Activated CD4-positive, alpha-beta T cell treated with anti-CD3 and anti-CD28 coated beads, Interleukin-2, amount 50 U/mL, for 48 hours (primary cell): ENCODE data around the gene ZEB1.
"Not testable (repeated sequence)": the region's sequence is repeated elsewhere in the genome, so short reads cannot be mapped to it uniquely, and the experiment has no call there.

Source experiments
- DNase-seq, 2 experiments: peaks; one replicate each; pipeline ENCODE4 v3.0.0-alpha.2; 2020

The ZEB1 gene

DNA sequence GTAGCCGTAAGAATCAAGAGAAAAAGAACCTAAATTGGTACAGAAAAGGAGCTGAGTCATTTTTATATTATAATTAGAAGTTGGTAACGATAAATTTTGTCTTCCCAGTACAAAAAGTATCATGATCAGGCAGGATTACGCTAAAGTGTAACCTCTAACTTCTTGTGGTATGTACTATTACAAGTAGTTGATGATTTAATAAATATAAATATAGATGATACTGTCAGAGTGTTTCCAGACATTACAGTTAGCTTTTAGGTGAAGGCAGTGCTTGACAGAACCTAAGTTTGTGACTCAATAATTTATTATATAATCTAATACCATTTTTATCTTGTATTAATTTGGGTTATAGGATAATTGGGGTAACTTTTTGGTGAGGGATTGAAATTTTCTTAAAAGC, 53.4 kb downstream of the ZEB1 start:
- no peak for DNase-seq

DNA sequence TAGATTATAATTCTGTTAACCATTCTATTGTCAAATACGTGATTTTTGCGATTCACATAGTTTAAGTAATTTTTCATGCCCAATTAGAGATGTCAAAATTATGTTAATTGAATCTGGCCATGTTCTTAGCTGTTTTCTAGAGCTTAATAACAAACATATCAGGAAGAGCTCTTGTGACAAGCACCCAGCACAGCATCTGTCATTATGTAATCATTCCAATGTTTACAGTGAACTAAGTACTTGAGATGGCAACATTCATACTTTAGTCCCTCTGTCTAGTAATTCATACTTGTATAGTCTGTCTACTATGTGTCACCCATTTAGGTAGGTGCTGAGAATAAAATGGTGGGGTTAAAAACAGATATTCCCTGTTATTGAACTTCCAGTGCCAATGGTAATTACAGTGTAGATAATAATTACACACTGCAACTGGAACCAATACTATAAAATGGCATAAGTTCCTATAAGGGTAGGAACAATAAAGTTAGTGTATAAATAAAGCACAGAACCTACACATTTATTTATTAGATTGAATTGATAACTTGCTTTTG, 55.2 kb downstream of the ZEB1 start:
- no peak for DNase-seq

DNA sequence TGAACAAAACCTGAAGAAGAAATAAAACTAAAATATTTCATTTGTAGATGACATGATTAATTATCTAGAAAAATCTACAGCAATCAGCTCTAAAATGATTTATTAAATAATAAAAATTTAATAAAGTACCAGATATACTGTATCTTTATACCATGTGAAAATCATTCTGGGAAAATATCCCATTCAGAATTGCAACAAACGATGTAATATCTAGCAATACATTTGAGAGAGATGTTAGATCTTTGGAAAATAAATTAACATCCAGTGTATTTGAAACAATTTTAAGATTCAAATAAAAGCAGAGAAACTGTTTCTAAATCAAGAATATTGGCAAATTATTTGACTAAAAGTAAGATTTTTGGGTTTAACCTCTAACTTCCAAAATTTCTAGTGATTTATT, 62.2 kb downstream of the ZEB1 start:
- no peak for DNase-seq

DNA sequence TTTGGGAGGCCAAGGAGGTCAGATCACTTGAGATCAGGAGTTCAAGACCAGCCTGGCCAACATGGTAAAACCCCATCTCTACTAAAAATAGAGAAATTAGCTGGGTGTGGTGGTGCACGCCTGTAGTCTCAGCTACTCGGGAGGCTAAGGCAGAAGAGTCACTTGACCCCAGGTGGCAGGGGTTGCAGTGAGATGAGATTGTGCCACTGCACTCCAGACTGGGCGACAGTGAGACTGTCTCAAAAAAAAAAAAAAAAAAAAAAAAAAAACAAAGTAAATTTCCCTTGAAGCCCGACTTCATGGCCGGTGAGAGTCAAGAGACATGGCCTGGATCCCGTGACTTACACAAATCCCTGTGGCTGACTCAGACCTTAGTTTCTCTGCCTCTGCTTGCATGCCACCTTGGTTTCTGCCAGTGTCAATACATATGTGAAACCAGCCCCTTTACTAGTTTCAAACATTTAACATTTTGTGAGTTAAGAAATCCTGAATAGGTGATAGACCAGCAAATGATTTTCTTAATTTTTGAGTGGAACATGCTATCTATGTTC, 62.8 kb downstream of the ZEB1 start:
- DNase-seq = no peak

DNA sequence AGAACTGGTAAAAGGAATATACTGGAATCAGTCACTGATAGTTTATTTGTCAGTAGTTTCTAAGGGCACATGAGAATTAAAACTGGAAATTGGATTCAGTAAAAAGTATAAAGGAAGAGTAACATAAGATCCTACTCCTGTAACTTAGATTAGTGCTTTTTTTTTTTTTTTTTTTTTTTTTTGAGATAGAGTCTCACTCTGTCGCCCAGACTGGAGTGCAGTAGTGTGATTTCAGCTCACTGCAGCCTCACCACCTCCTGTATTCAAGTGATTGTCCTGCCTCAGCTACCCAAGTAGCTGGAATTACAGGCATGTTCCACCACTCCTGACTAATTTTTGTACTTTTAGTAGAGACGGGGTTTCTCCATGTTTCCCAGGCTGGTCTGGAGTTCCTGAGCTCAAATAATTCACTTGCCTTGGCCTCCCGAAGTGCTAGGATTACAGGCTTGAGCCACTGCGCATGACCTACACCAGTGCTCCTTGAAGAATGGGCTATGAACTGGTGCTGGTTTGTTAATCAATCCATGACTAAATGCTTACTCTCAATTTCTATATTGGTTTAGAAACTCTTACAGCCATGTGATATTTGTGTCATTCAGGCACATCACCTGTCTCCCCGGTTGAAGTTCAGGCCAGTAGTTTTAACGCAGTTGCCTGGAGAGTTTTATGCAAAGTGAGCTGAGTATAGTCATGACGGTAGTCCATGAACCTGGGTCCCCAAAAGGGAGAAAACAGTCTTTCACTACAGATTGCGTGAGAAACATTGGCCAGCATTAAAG, 65.0 kb downstream of the ZEB1 start:
- DNase-seq = no peak

DNA sequence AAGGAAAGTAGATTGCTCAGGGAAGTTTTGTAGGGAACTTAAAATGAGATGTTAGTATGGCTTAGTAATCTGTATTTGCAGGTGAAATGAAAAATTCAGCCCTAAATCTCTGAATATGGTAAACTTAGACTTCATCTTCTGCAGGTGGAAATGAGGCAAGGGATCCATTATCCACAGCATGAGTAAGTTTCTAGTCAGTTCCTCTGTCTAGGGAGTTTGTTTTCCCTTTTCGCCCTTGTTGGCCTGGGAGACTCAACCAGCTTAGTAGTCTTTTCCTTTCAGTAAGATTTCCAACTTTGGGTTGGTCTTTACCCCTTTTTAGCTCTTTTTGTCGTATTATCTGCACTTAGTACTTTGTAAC, 65.6 kb downstream of the ZEB1 start:
- no peak for DNase-seq

DNA sequence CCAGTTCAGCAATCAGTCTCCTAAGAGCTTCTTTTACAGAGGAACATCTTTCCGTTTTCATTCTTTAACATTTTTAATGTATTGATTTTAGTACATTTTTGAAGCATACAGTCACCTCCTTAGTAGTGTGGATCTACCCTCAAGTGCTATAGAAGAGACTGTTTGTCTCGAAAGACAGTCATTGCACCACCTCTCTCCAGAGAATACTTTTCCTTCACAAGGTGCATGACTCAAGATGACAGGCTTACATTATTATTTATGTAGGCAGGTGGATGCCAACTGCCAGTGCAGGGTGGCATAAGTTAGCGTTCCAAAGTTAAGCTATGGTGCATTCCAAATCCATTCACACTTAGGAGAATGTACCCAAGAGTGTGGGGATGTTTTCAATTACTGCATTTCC, 71.8 kb downstream of the ZEB1 start:
- DNase-seq = no peak

DNA sequence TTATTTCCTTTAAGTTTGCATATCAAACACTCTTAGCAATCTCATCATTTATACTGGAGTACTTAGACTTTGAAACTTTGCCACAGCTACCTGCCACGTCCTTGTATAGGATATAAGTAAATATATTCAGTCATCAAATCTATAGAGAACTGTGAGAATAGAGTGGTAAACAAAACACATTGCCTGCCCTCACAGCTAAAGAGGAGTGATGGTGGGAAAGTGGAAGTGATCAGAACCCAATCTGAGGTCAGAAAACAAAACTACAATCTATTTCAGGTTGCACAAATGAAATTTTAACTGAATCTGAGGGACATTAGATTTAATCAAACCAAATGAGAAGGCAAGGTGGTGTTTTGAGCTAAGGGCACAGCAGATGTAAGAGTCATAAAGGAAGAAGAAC, 74.8 kb downstream of the ZEB1 start:
- DNase-seq = no peak

DNA sequence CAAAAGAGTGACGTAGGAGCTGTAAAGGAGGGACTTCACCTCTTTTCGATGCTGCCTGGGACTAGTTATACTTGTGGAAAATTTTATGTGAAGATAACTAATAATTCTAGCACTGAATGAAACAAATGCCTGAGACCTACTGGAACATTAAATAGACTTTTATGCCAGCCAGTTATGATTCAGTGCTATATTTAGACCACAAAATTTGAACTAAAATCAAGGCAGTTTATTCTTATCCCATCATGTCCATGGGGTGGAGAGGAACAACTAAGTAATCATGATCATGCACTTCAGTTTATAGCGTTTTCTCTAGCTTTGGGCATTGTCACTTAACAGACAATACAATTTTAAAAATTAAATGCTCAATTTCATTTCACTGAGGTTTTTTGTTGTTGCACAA, 76.7 kb downstream of the ZEB1 start:
- no peak for DNase-seq

DNA sequence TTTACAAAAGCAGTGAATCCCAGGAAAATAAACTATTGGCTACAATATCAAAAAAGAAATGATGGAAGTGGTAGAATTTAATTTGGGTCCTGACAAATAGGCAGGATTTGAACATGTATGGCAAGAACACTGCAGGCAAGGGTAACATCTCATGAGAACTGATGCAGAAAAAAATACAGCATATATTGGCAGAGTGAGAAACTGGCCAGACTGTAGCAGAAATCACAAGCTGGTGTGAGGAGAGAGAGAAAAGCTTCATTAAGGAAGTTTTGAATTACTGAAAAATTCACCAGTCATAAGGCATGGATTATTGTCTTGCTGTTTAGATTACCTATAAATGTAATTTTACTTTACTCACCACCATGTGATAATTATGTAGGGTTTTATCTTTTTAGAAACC, 77.4 kb downstream of the ZEB1 start:
- DNase-seq = no peak

DNA sequence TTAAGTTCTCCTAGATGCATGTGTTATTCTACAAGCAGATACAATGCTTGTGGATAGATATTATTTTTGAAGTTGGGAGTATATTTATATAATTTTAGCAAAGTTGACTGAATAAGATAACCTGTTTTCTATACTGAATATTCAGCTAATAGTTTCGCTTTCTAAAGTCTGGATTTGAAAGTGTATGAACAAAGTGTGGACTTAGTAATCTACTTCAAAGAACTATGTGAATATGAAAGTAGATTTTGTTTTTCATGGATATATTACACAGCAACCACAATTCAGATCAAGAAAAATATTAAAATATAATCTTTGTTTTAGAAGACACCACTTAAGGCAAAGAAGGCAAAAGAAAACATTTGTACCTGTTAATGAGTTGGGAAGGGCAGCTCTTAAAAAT, 78.8 kb downstream of the ZEB1 start:
- no peak for DNase-seq

DNA sequence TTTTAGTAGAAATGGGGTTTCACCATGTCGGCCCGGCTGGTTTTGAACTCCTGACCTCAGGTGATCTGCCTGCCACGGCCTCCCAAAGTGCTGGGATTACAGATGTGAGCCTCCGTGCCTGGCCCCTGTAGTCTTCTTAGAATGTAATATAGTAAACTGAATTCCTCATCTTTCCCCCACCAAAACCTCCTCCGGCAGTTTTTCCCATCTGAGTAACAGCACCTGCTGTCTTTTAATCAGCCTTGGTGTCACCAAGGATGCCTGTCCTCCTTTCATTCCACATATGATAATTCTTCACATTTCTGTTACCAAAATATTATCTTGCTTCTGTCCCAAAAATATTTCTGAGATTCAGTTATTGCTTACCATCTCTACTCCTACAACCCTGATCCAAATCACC, 80.2 kb downstream of the ZEB1 start:
- DNase-seq = no peak

DNA sequence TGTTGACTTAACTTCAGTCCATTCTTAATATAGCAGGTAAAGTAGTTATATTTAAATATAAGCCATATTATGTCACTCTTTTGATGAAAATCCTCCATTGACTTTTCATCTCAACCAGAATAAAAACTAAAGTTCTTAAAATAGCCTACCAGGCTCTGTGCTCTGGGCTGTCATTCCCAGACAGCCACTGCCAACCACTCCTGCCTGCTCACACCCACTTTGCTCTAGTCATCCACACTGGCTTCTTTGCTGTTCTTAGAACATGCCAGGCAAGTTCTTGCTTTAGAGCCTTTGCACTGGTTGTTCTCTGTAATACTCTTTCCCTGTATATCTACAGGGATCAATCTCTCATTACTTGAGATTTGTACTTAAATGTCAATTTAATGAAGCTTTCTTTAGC, 80.6 kb downstream of the ZEB1 start:
- DNase-seq = no peak

DNA sequence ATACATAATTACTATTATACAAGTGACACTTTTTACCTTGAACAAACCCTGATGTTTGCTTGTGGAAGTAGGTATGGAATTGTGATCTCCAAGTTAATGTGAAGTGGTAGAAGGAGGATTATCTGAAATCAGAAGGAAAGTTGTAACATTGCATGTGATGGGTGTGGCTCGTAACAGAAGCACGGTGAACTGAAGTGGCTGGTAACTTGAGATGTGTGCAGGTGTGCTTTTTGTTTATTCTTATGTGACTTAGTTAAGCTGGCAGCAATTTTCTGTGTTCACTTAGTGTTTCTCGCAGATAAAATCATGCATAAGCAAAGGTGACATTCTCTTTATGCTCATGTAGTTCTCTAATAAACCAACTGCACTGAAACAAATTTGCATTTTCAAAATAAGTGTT, 82.3 kb downstream of the ZEB1 start:
- no peak for DNase-seq

DNA sequence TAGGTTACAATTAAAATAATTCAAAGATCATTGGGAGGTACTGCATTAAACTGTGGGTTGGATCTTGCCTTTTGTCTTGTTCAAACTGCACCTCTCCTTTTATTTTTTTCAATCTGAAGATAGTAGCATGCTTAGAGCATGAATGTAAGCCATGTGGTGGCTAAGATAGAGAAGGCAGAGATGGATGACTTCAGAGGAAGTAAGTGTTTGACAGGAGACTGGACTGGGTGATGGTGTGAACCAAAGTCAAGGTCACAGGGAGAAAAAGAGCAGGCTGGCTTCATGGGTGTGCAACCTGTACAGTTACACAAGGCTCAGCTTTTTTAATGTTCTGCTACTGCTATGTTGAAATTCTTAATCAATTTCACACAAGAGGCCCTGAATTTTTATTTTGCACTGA, 85.6 kb downstream of the ZEB1 start:
- DNase-seq = no peak

DNA sequence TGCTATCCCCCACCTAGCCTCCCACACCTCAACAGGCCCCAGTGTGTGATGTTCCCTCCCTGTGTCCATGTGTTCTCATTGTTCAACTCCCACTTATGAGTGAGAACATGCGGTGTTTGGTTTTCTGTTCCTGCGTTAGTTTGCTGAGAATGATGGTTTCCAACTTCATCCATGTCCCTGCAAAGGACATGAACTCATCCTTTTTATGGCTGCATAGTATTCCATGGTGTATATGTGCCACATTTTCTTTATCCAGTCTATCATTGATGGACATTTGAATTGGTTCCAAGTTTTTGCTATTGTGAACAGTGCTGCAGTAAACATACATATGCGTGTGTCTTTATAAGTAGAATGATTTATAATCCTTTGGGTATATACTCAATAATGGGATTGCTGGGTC, 86.8 kb downstream of the ZEB1 start:
- DNase-seq = not testable (repeated sequence)

DNA sequence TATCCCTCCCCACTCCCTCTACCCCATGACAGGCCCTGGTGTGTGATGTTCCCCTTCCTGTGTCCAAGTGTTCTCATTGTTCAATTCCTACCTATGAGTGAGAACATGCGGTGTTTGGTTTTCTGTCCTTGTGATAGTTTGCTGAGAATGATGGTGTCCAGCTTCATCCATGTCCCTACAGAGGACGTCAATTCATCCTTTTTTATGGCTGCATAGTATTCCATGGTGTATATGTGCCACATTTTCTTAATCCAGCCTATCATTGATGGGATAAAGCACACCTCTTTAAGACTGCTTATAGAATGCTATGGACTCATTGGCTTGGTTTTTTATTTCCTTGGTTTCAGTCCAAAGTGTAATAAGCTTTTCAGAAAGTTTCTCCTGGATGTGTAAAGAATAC, 93.4 kb downstream of the ZEB1 start:
- not testable (repeated sequence) for DNase-seq

DNA sequence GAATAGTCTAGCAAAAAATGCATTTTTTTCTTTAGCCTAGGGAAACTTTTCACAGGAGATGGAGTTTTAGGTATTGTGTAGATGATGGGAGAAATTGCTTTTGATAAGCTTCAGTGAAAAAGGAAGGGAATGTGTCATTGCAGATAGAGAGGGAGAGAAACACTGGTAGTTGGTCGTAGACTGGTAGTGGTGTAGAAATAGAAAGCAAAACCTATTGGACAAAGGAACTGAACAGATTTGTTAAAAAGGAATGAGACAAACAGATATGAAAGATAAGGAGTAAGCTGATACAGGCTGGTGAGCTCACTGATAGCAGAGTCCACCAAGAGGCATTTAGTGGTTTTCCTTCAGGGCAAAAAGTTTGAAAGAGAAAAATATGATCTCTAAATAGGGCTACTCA, 94.3 kb downstream of the ZEB1 start:
- DNase-seq = no peak

DNA sequence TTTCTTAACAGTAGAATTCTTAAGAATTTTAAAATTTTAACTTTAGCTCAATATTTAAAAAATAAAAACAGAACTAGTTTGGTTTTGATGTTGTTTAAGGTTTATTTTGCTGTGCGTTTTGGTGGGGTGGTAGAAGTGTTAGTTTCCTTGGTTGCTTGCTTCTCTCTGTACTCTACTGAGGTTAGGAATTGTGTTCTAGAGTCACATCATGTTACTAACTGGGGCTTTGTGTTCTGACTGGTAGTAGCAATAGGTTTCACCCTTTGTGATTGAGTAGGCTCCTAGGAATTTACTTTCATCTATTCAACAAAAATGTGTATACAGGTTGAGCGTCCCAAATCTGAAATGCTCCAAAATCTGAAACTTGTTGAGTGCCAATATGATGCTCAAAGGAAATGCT, 99.5 kb downstream of the ZEB1 start:
- DNase-seq = no peak

DNA sequence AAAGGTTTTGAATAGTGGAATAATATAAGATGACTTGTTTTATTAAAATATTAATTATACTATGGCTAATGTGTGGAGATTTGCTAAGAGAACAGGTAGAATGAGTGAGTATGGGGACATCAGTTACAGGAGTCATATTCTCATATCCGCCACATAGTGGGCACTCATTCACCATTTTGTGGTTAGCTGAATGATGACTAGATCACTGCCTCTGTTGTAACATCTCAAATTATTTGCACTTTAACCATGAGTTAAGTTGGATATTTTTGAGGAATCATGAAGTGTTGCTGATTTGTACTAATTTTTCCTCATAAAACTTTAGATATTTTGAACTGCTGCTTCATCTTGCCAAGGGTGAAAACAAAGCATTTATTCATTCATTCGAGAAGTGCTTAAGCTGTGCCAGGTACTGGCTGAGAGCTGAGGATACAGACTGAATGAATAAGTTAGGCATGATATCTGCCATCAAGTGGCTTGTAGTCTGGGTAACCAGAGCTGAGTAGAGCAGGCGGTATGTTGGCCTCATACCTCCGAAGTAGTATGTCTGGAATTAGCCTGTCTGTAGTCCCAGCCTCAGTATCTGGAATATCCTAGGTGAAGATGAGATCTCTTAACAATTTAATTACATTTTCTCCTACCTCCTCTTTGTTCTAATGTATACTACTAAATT, 100.5 kb downstream of the ZEB1 start:
- no peak for DNase-seq

DNA sequence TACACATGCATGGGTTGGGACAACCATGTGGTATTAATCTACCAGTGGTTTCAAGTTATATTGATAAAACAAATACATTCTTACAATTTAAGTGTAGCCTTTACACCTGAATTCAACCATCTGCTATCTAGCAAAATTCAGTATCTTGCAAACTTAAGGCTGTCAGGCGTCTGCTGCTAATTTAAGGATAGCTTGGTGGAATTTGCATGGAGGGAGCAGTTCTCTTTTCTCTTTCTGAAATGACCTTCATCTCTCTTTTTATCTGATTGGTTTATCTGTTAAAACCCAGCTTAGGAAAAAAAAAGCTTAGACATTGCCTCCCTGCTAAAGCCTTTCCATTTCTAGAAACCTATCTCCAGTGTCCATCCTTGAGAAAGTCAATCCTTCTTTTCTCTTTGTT, 102.3 kb downstream of the ZEB1 start:
- DNase-seq = no peak

DNA sequence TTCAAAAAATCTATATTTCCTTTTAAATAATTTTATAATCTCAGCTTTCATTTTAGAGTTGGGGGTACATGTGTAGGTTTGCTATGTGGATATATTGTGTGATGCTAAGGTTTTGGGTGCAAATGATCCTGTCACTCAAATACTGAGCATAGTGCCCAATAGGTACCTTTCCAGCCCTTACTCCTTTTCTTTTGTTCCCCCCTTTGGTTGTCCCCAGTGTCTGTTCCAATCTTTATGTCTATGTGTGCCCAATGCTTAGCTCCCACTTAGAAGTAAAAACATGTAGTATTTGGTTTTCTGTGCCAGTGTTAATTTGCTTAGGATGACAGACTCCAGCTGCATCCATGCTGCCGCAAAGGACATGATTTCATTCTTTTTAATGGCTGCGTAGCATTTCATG, 103.6 kb downstream of the ZEB1 start:
- DNase-seq = no peak

DNA sequence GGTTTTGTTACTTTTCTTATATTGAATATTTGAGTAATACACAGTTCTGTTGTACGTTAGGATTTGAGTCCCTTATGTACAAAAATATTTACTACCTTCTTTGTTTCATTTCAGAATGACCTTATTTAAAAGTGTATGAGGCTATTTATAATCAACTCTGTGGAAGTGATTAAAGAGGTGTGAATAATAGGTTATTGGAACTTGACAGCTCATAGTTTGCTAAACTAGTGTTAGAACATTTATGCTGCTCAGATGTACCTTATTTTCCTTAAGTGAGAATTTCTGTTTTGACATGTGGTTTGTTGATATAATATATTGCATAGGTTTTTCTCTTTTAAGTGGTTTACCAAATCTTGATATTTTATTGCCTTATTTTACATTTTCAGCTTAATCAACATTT, 105.5 kb downstream of the ZEB1 start:
- DNase-seq = no peak

DNA sequence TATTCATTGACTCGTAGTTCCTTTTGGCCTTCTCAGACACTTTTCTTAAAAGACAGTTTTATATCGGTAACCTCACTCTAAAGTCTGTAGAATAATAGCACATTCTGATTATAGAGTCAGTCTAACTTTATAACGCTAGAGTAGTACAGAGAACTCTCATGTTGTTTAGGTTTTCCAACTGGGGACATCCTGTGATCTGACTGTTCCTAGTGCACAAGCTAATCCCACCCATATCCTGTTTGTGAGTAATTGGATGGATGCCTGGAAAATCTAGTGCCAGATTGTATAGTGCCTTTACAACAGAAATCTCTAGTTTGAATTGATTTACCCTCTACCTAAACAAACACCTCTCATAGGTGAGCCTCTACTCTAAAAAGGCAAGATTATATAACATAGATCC, 107.4 kb downstream of the ZEB1 start:
- no peak for DNase-seq
